Measurements from ENCODE around the gene MDM4.
A peak's percentile ranks its signal among the peaks of the same experiment; 100 is the strongest.

The MDM4 gene

DNA sequence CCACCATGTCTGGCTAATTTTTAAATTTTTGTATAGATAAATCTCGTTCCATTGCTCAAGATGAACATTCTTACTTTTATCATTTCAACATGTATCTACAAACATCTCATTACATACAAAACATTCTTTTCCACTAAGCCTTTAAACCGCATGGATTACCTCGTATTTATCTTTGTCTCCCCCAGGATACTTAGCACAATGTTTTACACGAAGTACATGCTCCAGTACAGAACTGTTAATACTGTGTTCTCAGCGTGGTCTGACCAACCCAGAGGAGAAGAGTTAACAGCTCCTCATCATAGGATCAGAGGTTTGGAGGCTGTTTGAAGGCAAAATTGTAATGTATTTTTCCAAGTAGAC, 29.0 kb upstream of the MDM4 start:
- H4K20me1 ChIP-seq (ENCODE audit: insufficient read depth, low read length) = no peaks in the 10 kb centered on the region

DNA sequence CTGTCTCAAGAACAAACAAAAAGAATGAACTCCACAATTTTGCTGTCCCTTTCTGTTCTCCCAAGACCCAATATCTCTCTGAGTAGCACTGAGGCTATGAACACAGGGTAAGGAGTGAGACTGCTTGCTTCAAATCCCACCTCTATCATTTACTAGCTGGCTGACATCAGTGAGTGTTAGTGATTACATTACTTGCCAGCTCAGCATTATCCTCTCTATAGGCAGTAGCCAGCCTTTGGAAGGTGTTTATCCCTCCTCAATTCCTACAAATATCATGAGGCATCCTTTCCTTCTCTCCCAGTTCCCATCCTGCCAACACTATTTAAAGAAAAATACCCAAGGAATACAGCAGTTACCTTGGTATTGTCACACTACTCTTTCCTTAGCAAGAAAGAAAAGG, 24.6 kb upstream of the MDM4 start:
- no peaks in the 10 kb centered on the region for H3K27me3 ChIP-seq (replicated peaks; ENCODE audit: insufficient read depth, low read length)
- no peaks in the 10 kb centered on the region for H3K9me3 ChIP-seq (replicated peaks; ENCODE audit: insufficient read depth, low read length)
- H3K36me3 ChIP-seq (replicated peaks; ENCODE audit: insufficient read depth, low read length) = no peaks in the 10 kb centered on the region
- TF ChIP-seq EZH2 (optimal IDR thresholded peaks at IDR 0.05; ENCODE audit: low read depth, low read length) (no peak), EZH2phosphoT487 (IDR thresholded peaks at IDR 0.05; ENCODE audit: low read length) (no peak)
- TF ChIP-seq, protein P1, sequence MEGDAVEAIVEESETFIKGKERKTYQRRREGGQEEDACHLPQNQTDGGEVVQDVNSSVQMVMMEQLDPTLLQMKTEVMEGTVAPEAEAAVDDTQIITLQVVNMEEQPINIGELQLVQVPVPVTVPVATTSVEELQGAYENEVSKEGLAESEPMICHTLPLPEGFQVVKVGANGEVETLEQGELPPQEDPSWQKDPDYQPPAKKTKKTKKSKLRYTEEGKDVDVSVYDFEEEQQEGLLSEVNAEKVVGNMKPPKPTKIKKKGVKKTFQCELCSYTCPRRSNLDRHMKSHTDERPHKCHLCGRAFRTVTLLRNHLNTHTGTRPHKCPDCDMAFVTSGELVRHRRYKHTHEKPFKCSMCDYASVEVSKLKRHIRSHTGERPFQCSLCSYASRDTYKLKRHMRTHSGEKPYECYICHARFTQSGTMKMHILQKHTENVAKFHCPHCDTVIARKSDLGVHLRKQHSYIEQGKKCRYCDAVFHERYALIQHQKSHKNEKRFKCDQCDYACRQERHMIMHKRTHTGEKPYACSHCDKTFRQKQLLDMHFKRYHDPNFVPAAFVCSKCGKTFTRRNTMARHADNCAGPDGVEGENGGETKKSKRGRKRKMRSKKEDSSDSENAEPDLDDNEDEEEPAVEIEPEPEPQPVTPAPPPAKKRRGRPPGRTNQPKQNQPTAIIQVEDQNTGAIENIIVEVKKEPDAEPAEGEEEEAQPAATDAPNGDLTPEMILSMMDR (IDR thresholded peaks at IDR 0.05; ENCODE audit: low read length) = no peak
- H3K79me2 ChIP-seq (ENCODE audit: low read length) = peaks cover 26% of the 10 kb centered on the region
- DNase-seq = no peak
- H3K9me2 ChIP-seq (replicated peaks; ENCODE audit: insufficient read depth, low read length) = no peaks in the 10 kb centered on the region
- H3K27ac ChIP-seq (ENCODE audit: low read length) = no peak overlapping the region
- H3K4me2 ChIP-seq (ENCODE audit: low read depth, low read length) = no peak overlapping the region
- peaks cover 27% of the 10 kb centered on the region for H3F3A ChIP-seq (ENCODE audit: insufficient read depth, low read length)
- H3K9ac ChIP-seq (ENCODE audit: low read length) = no peak overlapping the region
- peaks cover 15% of the 10 kb centered on the region for H3K4me1 ChIP-seq (ENCODE audit: low read length)
- H3K4me3 ChIP-seq (ENCODE audit: low read length) = no peak overlapping the region
- no peaks in the 10 kb centered on the region for H4K20me1 ChIP-seq (ENCODE audit: insufficient read depth, low read length)
- H2AFZ ChIP-seq (ENCODE audit: low read length) = no peak overlapping the region

More for the DNA sequence above, 29.0 kb upstream of the MDM4 start:
- Histone ChIP-seq H3K27ac (ENCODE audit: low read length) (no peak overlapping the region), H3K9me2 (replicated peaks; ENCODE audit: insufficient read depth, low read length) (no peaks in the 10 kb centered on the region), H3K4me1 (ENCODE audit: low read length) (no peaks in the 10 kb centered on the region), H3K9me3 (replicated peaks; ENCODE audit: insufficient read depth, low read length) (no peaks in the 10 kb centered on the region), H3F3A (ENCODE audit: insufficient read depth, low read length) (no peaks in the 10 kb centered on the region), H3K79me2 (ENCODE audit: low read length) (peaks cover 10% of the 10 kb centered on the region), H3K9ac (ENCODE audit: low read length) (no peak overlapping the region), H3K36me3 (replicated peaks; ENCODE audit: insufficient read depth, low read length) (no peaks in the 10 kb centered on the region), H2AFZ (ENCODE audit: low read length) (no peak overlapping the region), H3K4me2 (ENCODE audit: low read depth, low read length) (no peak overlapping the region), H3K27me3 (replicated peaks; ENCODE audit: insufficient read depth, low read length) (no peaks in the 10 kb centered on the region), H3K4me3 (ENCODE audit: low read length) (no peak overlapping the region)
- TF ChIP-seq EZH2 (optimal IDR thresholded peaks at IDR 0.05; ENCODE audit: low read depth, low read length) = no peak
- no peak for TF ChIP-seq EZH2phosphoT487 (IDR thresholded peaks at IDR 0.05; ENCODE audit: low read length)
- TF ChIP-seq, protein P1 (IDR thresholded peaks at IDR 0.05; ENCODE audit: low read length) = no peak
- DNase-seq = no peak

DNA sequence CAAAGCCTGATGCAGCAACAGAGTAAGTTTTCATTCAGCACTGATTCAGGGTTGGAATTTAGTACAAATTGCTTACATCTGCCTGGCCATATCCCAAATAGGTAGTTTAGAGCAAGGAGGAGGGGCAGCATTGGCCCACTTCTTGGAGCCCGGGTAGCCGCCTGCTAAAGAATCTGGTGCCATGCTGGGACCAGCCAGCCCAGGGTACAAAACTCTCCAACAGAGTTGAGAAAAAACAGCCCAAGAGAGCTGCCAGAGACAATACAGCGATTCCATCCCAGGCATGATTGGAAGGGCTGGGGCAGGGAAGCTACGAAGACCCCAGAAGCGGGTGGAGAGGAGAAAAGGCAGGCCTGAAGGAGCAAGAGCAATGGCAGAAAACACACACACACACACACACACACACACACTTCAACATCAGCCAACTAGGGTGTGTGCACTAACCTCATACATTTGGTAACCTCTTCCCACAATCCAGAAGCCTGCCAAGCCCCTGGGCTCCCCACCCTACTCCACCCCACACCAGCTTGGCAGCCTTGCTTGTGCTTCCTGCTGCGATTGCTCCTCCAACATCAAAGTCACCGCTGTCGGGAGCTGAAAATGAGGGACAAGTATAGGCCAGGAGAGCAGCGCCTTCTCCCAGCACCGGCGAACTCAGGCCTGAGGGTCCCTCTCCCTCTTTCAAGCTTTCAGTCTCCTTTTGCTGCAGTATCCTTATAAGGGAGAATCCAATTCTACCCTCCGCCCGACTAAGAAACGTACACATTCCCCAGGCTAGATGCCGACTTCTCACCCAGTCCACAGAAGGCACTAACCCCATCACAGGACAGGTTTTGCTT, 22.8 kb upstream of the MDM4 start:
- Histone ChIP-seq H3K9me2 (replicated peaks; ENCODE audit: insufficient read depth, low read length) (no peaks in the 10 kb centered on the region), H4K20me1 (ENCODE audit: insufficient read depth, low read length) (no peaks in the 10 kb centered on the region), H3K9me3 (replicated peaks; ENCODE audit: insufficient read depth, low read length) (no peaks in the 10 kb centered on the region), H3K4me2 (ENCODE audit: low read depth, low read length) (peak overlapping the region; percentile 90), H3K9ac (ENCODE audit: low read length) (peak overlapping the region; percentile 84), H3K4me3 (ENCODE audit: low read length) (peak overlapping the region; percentile 78), H3K36me3 (replicated peaks; ENCODE audit: insufficient read depth, low read length) (no peaks in the 10 kb centered on the region), H3F3A (ENCODE audit: insufficient read depth, low read length) (peaks cover 27% of the 10 kb centered on the region), H3K27ac (ENCODE audit: low read length) (peak overlapping the region; percentile 83; the same call in 1 of the 2 replicates), H3K27me3 (replicated peaks; ENCODE audit: insufficient read depth, low read length) (no peaks in the 10 kb centered on the region), H2AFZ (ENCODE audit: low read length) (peak overlapping the region; percentile 93), H3K4me1 (ENCODE audit: low read length) (peaks cover 15% of the 10 kb centered on the region), H3K79me2 (ENCODE audit: low read length) (peaks cover 26% of the 10 kb centered on the region)
- DNase-seq = no peak
- TF ChIP-seq EZH2 (optimal IDR thresholded peaks at IDR 0.05; ENCODE audit: low read depth, low read length) = no peak

DNA sequence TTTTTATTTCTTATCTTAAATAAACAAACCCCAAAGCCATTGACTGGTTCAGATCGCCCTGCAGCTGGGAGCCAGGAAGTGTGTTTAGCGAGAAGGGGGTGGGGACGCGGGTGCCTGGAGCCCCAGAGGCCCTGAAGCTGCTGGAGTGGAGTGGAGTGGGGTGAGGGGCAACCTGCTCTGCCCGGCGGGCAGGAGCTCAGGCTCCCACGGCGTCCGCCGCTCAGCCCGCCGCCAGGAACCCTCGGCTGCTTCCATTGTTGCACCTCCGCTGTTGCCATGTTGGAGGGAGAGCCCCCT, 22.3 kb upstream of the MDM4 start:
- peak; percentile 75 for DNase-seq
- peaks cover 27% of the 10 kb centered on the region for H3F3A ChIP-seq (ENCODE audit: insufficient read depth, low read length)
- H3K4me2 ChIP-seq (ENCODE audit: low read depth, low read length) = peak overlapping the region; percentile 90
- no peaks in the 10 kb centered on the region for H3K36me3 ChIP-seq (replicated peaks; ENCODE audit: insufficient read depth, low read length)
- peak overlapping the region; percentile 78 for H3K4me3 ChIP-seq (ENCODE audit: low read length)
- peak overlapping the region; percentile 84 for H3K9ac ChIP-seq (ENCODE audit: low read length)
- H3K9me3 ChIP-seq (replicated peaks; ENCODE audit: insufficient read depth, low read length) = no peaks in the 10 kb centered on the region
- TF ChIP-seq EZH2phosphoT487 (IDR thresholded peaks at IDR 0.05; ENCODE audit: low read length) = no peak
- no peak for TF ChIP-seq EZH2 (optimal IDR thresholded peaks at IDR 0.05; ENCODE audit: low read depth, low read length)
- TF ChIP-seq, protein P1 (IDR thresholded peaks at IDR 0.05; ENCODE audit: low read length) = no peak
- peak overlapping the region; percentile 83 for H3K27ac ChIP-seq (ENCODE audit: low read length)
- no peaks in the 10 kb centered on the region for H3K9me2 ChIP-seq (replicated peaks; ENCODE audit: insufficient read depth, low read length)
- H3K79me2 ChIP-seq (ENCODE audit: low read length) = peaks cover 26% of the 10 kb centered on the region
- peak overlapping the region; percentile 93 for H2AFZ ChIP-seq (ENCODE audit: low read length)
- H3K4me1 ChIP-seq (ENCODE audit: low read length) = peaks cover 15% of the 10 kb centered on the region
- no peaks in the 10 kb centered on the region for H3K27me3 ChIP-seq (replicated peaks; ENCODE audit: insufficient read depth, low read length)
- no peaks in the 10 kb centered on the region for H4K20me1 ChIP-seq (ENCODE audit: insufficient read depth, low read length)
